Right kidney (tissue), 9 donors: ENCODE data around the gene HAVCR2.

Source experiments
- DNase-seq: peaks from one replicate; pipeline ENCODE4 v3.0.0-alpha.2; 2016
- long read RNA-seq, 8 donors: transcript quantifications; one replicate each; lab custom pipeline, GENCODE V29; 2026

The HAVCR2 gene
- long read RNA-seq, donor 1, partial matches to known transcripts: 0 of 9 reads
- long read RNA-seq, donor 1, other reads (novel, unspliced or antisense): 0 of 9 reads
- long read RNA-seq, donor 2: 0 reads
- long read RNA-seq, donor 3, partial matches to known transcripts: 0 of 2 reads
- long read RNA-seq, donor 3, other reads (novel, unspliced or antisense): 0 of 2 reads
- long read RNA-seq, donor 4, partial matches to known transcripts: 11 of 11 reads
- long read RNA-seq, donor 4, other reads (novel, unspliced or antisense): 0 of 11 reads
- long read RNA-seq, donor 5, partial matches to known transcripts: 0 of 4 reads
- long read RNA-seq, donor 5, other reads (novel, unspliced or antisense): 0 of 4 reads
- long read RNA-seq, donor 6, partial matches to known transcripts: 0 of 3 reads
- long read RNA-seq, donor 6, other reads (novel, unspliced or antisense): 0 of 3 reads
- long read RNA-seq, donor 7, partial matches to known transcripts: 0 of 3 reads
- long read RNA-seq, donor 7, other reads (novel, unspliced or antisense): 0 of 3 reads
- long read RNA-seq, donor 8, partial matches to known transcripts: 0 of 3 reads
- long read RNA-seq, donor 8, other reads (novel, unspliced or antisense): 0 of 3 reads

GRCh38 chr5:157108976-157109375 is at the start of gene HAVCR2:
Gene HAVCR2, minus strand, starts transcription at chr5:157109044. Its CDS starts 61 bp downstream, at chr5:157108983.
- DNase-seq: no peak

GRCh38 chr5:157157293-157157891 is 48.5 kb upstream of the HAVCR2 start:
- no peak for DNase-seq

- no peak for DNase-seq
Measured at GRCh38 chr5:157155297-157155696, 46.5 kb upstream of the HAVCR2 start.

GRCh38 chr5:157150995-157151394 is 42.2 kb upstream of the HAVCR2 start:
- DNase-seq: no peak

GRCh38 chr5:157148734-157149615 is 40.1 kb upstream of the HAVCR2 start:
- DNase-seq: peak; percentile 45

GRCh38 chr5:157143127-157143971 is 34.5 kb upstream of the HAVCR2 start:
- DNase-seq: peak; percentile 92

- peak; percentile 87 for DNase-seq
Measured at GRCh38 chr5:157142317-157143126, 33.7 kb upstream of the HAVCR2 start, which contains the start of gene MED7. Gene MED7, minus strand, starts transcription at chr5:157142865. Its CDS starts 3,434 bp downstream, at chr5:157139431.

- DNase-seq: no peak
Measured at GRCh38 chr5:157137691-157138090, 28.8 kb upstream of the HAVCR2 start.

- no peak for DNase-seq
Measured at GRCh38 chr5:157132281-157132612, 23.4 kb upstream of the HAVCR2 start.

- no peak for DNase-seq
Measured at GRCh38 chr5:157130925-157131324, 22.1 kb upstream of the HAVCR2 start.

- no peak for DNase-seq
Measured at GRCh38 chr5:157121709-157122108, 12.9 kb upstream of the HAVCR2 start.

- no peak for DNase-seq
Measured at GRCh38 chr5:157120102-157120501, 11.3 kb upstream of the HAVCR2 start.

GRCh38 chr5:157116483-157116954 is 7.7 kb upstream of the HAVCR2 start:
- DNase-seq: no peak

- DNase-seq: no peak
Measured at GRCh38 chr5:157115502-157115901, 6.7 kb upstream of the HAVCR2 start.

- DNase-seq: no peak
Measured at GRCh38 chr5:157115012-157115411, 6.2 kb upstream of the HAVCR2 start.

- DNase-seq: no peak
Measured at GRCh38 chr5:157113002-157113401, 4.2 kb upstream of the HAVCR2 start.

GRCh38 chr5:157109744-157110143 is 900 bp upstream of the HAVCR2 start:
- DNase-seq: no peak

GRCh38 chr5:157107508-157107907 is 1.3 kb downstream of the HAVCR2 start:
- DNase-seq: no peak

- no peak for DNase-seq
Measured at GRCh38 chr5:157106630-157107461, 2.0 kb downstream of the HAVCR2 start.
